ENCODE results near the gene PRPF6.
A peak's percentile ranks its signal among the peaks of the same experiment; 100 is the strongest.

Gene PRPF6

DNA sequence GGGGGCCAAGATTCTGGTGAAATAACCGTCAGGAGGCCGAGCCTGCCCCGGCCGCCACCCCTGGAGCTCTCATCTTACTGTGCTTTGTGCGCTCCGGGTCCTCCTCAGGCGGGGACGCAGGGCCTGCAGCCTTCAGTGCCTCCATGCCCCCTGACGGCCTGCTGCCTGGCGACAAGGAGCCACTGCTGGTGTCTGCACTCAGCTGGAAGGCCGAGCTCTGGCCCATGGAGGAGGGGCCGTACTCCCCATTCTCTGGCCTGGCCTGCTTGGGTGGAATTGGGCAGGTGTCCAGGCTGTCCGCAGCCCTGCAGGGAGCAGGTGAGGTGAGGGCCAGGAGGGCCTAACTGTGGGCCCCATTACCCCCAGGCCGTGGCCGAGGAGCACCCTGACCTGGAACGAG is 16.5 kb upstream of the PRPF6 start:
- H3K27ac ChIP-seq (ENCODE audit: poor library complexity, severe bottlenecking) = no peak overlapping the region
- TF ChIP-seq, protein P1, sequence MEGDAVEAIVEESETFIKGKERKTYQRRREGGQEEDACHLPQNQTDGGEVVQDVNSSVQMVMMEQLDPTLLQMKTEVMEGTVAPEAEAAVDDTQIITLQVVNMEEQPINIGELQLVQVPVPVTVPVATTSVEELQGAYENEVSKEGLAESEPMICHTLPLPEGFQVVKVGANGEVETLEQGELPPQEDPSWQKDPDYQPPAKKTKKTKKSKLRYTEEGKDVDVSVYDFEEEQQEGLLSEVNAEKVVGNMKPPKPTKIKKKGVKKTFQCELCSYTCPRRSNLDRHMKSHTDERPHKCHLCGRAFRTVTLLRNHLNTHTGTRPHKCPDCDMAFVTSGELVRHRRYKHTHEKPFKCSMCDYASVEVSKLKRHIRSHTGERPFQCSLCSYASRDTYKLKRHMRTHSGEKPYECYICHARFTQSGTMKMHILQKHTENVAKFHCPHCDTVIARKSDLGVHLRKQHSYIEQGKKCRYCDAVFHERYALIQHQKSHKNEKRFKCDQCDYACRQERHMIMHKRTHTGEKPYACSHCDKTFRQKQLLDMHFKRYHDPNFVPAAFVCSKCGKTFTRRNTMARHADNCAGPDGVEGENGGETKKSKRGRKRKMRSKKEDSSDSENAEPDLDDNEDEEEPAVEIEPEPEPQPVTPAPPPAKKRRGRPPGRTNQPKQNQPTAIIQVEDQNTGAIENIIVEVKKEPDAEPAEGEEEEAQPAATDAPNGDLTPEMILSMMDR (IDR thresholded peaks at IDR 0.05; ENCODE audit: poor library complexity, severe bottlenecking) = no peak
- H3K4me3 ChIP-seq (ENCODE audit: severe bottlenecking) = no peak overlapping the region
- H3K4me1 ChIP-seq (ENCODE audit: insufficient read depth, poor library complexity, severe bottlenecking) = no peaks in the 10 kb centered on the region
- ATAC-seq (ENCODE audit: low read depth) = no peak
- peaks cover 54% of the 10 kb centered on the region for H3K36me3 ChIP-seq (ENCODE audit: low read depth)
- peak; percentile 84 for DNase-seq (ENCODE audit: low spot score)
- no peaks in the 10 kb centered on the region for H3K9me3 ChIP-seq (ENCODE audit: severe bottlenecking)
- H3K27me3 ChIP-seq (ENCODE audit: insufficient read depth, poor library complexity, severe bottlenecking) = no peaks in the 10 kb centered on the region

DNA sequence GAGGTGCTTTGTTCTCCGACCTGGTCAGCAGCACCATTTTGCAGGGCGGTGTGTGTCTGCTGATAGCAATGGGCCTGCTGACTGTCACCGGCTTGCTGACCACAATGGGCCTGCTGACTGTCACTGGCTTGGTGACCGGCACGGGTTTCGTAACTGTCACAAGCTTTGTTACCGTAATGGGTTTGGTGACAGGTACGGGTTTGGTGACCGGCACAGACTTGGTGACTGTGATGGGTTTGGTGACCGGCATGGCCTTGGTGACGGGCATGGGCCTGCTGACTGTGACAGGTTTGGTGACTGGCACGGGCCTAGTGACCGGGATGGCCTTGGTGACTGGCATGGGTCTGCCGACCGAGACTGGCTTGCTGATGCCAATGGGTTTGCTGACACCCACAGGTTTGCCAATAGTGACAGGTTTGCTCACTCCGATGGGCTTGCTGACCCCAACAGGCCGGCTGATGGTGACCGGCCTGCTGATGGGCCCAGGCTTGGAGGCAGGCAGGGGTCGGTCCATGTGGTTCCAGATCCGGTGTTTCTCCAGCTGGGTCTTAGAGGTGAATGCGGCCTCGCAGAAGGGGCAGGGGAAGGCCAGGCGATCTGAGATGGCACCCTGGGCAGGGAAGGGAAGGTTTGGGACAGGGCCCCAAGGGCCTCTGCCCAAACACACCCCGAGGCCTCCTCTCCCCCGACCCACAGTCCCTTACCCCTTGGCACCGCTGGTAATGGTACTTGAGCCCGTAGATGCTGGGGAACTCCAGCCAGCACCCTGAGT is 14.6 kb upstream of the PRPF6 start:
- Histone ChIP-seq H3K27ac (ENCODE audit: poor library complexity, severe bottlenecking) (no peak overlapping the region), H3K36me3 (ENCODE audit: low read depth) (peaks cover 50% of the 10 kb centered on the region), H3K4me3 (ENCODE audit: severe bottlenecking) (no peak overlapping the region), H3K4me1 (ENCODE audit: insufficient read depth, poor library complexity, severe bottlenecking) (no peaks in the 10 kb centered on the region), H3K9me3 (ENCODE audit: severe bottlenecking) (no peaks in the 10 kb centered on the region), H3K27me3 (ENCODE audit: insufficient read depth, poor library complexity, severe bottlenecking) (no peaks in the 10 kb centered on the region)
- TF ChIP-seq, protein P1 (IDR thresholded peaks at IDR 0.05; ENCODE audit: poor library complexity, severe bottlenecking) = no peak
- DNase-seq (ENCODE audit: low spot score) (peak; percentile 88), ATAC-seq (ENCODE audit: low read depth) (no peak)

DNA sequence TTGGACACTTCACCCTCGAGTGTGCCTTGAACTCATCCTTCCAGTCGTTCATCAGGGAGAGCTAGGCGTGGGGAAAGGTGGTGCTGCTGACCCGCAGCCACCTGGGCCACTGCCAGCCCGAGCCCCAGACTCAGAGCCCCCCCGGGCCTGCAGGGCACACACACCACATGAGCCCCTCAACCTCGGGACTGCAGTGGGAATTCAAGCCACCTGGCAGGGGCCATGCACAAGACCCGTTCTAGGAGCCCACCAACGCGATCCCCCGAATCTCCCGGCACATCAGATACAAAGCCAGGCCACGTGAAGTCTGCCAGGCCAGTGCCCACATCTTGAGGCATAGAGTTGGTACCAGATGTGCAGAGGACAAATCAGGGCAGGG is 14.0 kb upstream of the PRPF6 start:
- Histone ChIP-seq H3K4me1 (ENCODE audit: insufficient read depth, poor library complexity, severe bottlenecking) (no peaks in the 10 kb centered on the region), H3K36me3 (ENCODE audit: low read depth) (peaks cover 44% of the 10 kb centered on the region), H3K27me3 (ENCODE audit: insufficient read depth, poor library complexity, severe bottlenecking) (no peaks in the 10 kb centered on the region), H3K9me3 (ENCODE audit: severe bottlenecking) (no peaks in the 10 kb centered on the region), H3K27ac (ENCODE audit: poor library complexity, severe bottlenecking) (no peak overlapping the region), H3K4me3 (ENCODE audit: severe bottlenecking) (no peak overlapping the region)
- DNase-seq (ENCODE audit: low spot score) (no peak), ATAC-seq (ENCODE audit: low read depth) (no peak)
- TF ChIP-seq, protein P1 (IDR thresholded peaks at IDR 0.05; ENCODE audit: poor library complexity, severe bottlenecking) = no peak

DNA sequence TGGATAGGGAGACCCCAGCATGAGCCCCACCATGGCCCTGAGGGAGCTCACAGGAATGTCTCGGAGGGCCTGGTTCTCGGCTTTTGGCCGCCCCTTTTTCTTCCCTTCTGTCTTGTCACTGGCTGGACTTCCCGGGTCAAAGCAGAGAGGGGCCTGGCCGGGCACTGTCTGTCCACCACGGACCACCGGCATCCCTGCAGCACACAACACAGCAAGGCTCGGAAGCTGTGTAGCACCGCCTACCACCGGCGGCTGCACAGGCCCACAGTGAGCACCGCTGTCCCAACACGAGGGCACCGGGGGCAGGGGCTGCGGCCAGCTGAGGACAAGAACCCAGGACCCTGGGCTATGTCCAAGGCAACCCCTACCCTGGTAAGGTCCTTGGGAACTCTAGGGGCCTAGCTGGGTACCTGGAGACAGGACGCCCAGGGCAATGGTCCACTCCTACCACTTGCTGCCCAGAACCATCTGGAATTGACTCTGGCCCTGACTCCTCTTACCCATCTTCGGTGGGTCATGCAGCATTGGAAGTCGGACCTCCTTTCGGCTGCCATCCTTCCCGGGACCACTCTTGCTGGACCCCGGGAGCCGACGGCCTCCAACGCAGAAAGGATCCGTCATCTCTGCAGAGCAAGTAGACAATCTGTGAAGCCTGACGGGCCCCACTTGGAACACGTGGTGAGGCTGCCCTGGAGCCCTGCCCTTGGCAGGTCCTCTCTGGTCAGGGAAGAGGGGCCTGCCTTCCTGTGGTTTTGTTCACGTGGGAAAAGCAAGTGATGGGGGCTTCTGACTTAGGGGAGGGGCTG is 13.4 kb upstream of the PRPF6 start:
- ATAC-seq (ENCODE audit: low read depth) = no peak

More for the DNA sequence above, 13.4 kb upstream of the PRPF6 start:
- peak; percentile 84 for DNase-seq (ENCODE audit: low spot score)
- no peak overlapping the region for H3K4me3 ChIP-seq (ENCODE audit: severe bottlenecking)
- TF ChIP-seq, protein P1 (IDR thresholded peaks at IDR 0.05; ENCODE audit: poor library complexity, severe bottlenecking) = no peak
- no peak overlapping the region for H3K27ac ChIP-seq (ENCODE audit: poor library complexity, severe bottlenecking)
- no peaks in the 10 kb centered on the region for H3K27me3 ChIP-seq (ENCODE audit: insufficient read depth, poor library complexity, severe bottlenecking)
- H3K36me3 ChIP-seq (ENCODE audit: low read depth) = peaks cover 38% of the 10 kb centered on the region
- H3K9me3 ChIP-seq (ENCODE audit: severe bottlenecking) = no peaks in the 10 kb centered on the region
- H3K4me1 ChIP-seq (ENCODE audit: insufficient read depth, poor library complexity, severe bottlenecking) = no peaks in the 10 kb centered on the region
